SK-N-MC (cell line): Measurements from ENCODE around the gene SEPTIN1.

Source experiments
- DNase-seq: peaks from one replicate; pipeline ENCODE4 v3.0.0-alpha.2; 2011; ENCODE audit warnings: low read depth, low spot score
- H3K27ac ChIP-seq: fragments of 200-600 bp; sonication (generic); 2 replicates; pipeline ENCODE4 v1.5.1; 2016; ENCODE audit warnings: mixed run types
- H3K36me3 ChIP-seq: fragments of 200-600 bp; sonication (generic); 2 replicates; pipeline ENCODE4 v1.6.1; 2017; ENCODE audit warnings: antibody characterized with exemption, low read length, mixed read lengths; ENCODE audit not compliant: insufficient read depth
- H3K4me3 ChIP-seq: fragments of 200-600 bp; sonication (generic); 2 replicates; pipeline ENCODE4 v1.5.1; 2016
- H3K9ac ChIP-seq: fragments of 200-600 bp; sonication (generic); 2 replicates; pipeline ENCODE4 v1.8.0; 2017; ENCODE audit warnings: mixed run types, mixed read lengths; ENCODE audit not compliant: insufficient read length
- H3K9me3 ChIP-seq: fragments of 200-600 bp; sonication (generic); 2 replicates; pipeline ENCODE4 v1.6.1; 2017; ENCODE audit warnings: low read depth, mild to moderate bottlenecking, antibody characterized with exemption, low read length, moderate library complexity, mixed read lengths
- EZH2 ChIP-seq: fragments of 200-600 bp; sonication (generic); IDR thresholded peaks from one replicate; pipeline ENCODE4 v1.6.1; 2017; ENCODE audit warnings: antibody characterized with exemption
- FOXP2 ChIP-seq: optimal IDR thresholded peaks from 2 replicates; pipeline ENCODE3; 2011; ENCODE audit warnings: mild to moderate bottlenecking, moderate library complexity; ENCODE audit not compliant: insufficient read depth; ENCODE audit errors: extremely low read length, control extremely low read depth
- POLR2AphosphoS5 ChIP-seq: IDR thresholded peaks from 2 replicates; pipeline ENCODE4 v1.6.1; 2012; ENCODE audit warnings: mild to moderate bottlenecking, low read depth, low read length, borderline replicate concordance

The SEPTIN1 gene

DNA sequence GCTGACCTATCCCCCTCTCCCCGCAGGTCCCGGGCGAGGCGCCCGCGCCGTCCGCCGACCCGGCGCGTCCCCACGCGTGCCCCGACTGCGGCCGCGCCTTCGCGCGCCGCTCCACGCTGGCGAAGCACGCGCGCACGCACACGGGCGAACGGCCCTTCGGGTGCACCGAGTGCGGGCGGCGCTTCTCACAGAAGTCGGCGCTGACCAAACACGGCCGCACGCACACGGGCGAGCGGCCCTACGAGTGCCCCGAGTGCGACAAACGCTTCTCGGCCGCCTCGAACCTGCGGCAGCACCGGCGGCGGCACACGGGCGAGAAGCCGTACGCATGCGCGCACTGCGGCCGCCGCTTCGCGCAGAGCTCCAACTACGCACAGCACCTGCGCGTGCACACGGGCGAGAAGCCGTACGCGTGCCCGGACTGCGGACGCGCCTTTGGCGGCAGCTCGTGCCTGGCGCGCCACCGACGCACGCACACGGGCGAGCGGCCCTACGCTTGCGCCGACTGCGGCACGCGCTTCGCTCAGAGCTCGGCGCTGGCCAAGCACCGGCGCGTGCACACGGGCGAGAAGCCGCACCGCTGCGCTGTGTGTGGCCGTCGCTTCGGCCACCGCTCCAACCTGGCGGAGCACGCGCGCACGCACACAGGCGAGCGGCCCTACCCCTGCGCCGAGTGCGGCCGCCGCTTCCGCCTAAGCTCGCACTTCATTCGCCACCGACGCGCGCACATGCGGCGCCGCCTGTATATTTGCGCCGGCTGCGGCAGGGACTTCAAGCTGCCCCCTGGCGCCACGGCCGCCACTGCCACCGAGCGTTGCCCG is 35.4 kb upstream of the SEPTIN1 start:
- peak; percentile 39 for DNase-seq
- Histone ChIP-seq H3K36me3 (peaks cover 25% of the 10 kb centered on the region), H3K27ac (no peak overlapping the region), H3K9ac (peak overlapping the region; percentile 73), H3K4me3 (peak overlapping the region; percentile 89), H3K9me3 (no peaks in the 10 kb centered on the region)
- TF ChIP-seq FOXP2 (no peak), POLR2AphosphoS5 (peak; percentile 71; the same call in 1 of the 2 replicates)

DNA sequence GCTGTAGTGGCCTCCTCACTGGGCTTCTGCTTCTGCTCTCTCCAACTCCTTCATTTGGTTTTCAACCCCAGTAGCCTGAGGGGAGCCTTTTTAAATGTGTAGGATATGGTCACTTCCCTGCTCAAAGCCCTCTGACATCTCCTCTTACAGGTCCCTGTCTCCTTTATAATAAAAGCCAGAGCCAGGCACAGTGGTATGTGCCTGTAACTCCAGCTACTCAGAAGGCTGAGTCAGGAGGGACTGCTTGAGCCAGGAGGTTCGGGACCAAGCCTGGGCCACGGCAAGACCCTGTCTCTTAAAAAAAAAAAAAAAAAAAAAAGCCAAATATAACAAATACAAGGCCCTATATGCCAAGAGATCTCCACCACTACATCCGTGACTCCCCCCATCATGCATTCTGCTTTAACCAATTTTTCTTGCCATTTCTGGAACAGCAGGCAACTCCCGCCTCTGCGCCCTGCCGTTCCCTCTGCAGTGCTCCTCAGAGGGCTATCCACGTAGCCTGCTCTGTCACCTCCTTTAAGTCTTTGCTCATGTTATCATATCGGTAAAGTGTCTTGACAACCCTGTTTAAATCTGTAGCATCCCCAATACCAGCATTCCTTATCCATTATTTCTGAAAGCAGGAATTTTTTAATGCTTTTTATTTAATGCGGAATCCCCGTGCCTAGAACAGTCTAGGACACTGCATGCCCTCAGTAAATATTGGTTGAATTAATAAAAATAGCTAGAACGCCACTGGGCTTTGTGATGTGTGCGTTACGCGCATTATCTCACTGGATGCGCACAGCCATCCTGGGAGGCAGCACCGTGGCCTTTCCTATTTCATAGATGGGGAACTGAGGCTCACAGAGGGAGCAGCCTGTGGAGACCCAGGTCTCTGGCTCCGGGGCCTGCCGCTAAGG is 34.5 kb upstream of the SEPTIN1 start:
- H3K36me3 ChIP-seq: peaks cover 18% of the 10 kb centered on the region

DNA sequence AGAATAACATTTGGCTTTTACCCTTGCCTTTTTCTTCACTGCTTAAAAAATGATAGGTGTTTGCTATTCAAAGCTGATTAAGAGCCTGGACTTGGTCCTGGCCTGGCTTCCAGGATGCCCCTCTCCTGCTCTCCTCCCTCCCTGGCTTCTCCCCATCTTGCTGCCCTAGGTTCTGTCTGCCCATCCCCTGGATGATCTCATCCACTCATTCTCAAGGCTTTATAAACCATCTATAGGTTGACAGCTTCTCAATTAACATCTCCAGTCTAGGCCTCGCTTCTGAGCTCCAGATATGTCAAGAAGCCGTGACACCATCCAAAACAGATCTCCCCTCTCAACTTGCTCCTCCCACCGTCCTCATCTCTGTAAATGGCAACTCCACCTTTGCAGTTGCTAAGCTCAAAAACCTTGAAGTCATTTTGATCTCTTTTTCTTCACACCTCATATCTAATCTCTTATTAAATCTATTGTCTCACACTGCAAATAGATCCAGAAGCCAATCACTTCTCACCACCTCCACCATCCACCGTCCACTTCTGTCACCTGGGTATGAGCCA is 33.8 kb upstream of the SEPTIN1 start:
- no peak for DNase-seq
- H3K36me3 ChIP-seq: peaks cover 14% of the 10 kb centered on the region
- no peaks in the 10 kb centered on the region for H3K9me3 ChIP-seq
- no peak overlapping the region for H3K9ac ChIP-seq
- H3K4me3 ChIP-seq: no peak overlapping the region
- no peak overlapping the region for H3K27ac ChIP-seq
- no peak for TF ChIP-seq FOXP2
- TF ChIP-seq EZH2: no peak
- no peak for TF ChIP-seq POLR2AphosphoS5

More for the DNA sequence above, 34.5 kb upstream of the SEPTIN1 start:
- no peak for DNase-seq
- TF ChIP-seq EZH2 (no peak), POLR2AphosphoS5 (no peak), FOXP2 (no peak)
- Histone ChIP-seq H3K9me3 (no peaks in the 10 kb centered on the region), H3K4me3 (peak overlapping the region; percentile 89), H3K27ac (no peak overlapping the region), H3K9ac (peak overlapping the region; percentile 73)

GRCh38 chr16:30414159-30414558 is 31.8 kb upstream of the SEPTIN1 start:
- Histone ChIP-seq H3K27ac (no peak overlapping the region), H3K36me3 (peaks cover 10% of the 10 kb centered on the region), H3K9ac (no peak overlapping the region), H3K9me3 (no peaks in the 10 kb centered on the region), H3K4me3 (no peak overlapping the region)
- TF ChIP-seq EZH2 (no peak), FOXP2 (no peak), POLR2AphosphoS5 (no peak)
- no peak for DNase-seq

GRCh38 chr16:30413112-30413806 is 30.9 kb upstream of the SEPTIN1 start:
- Histone ChIP-seq H3K27ac (no peak overlapping the region), H3K9me3 (no peaks in the 10 kb centered on the region), H3K9ac (no peak overlapping the region), H3K36me3 (peaks cover 10% of the 10 kb centered on the region), H3K4me3 (no peak overlapping the region)
- no peak for TF ChIP-seq EZH2
- TF ChIP-seq POLR2AphosphoS5: no peak
- DNase-seq: no peak

DNA sequence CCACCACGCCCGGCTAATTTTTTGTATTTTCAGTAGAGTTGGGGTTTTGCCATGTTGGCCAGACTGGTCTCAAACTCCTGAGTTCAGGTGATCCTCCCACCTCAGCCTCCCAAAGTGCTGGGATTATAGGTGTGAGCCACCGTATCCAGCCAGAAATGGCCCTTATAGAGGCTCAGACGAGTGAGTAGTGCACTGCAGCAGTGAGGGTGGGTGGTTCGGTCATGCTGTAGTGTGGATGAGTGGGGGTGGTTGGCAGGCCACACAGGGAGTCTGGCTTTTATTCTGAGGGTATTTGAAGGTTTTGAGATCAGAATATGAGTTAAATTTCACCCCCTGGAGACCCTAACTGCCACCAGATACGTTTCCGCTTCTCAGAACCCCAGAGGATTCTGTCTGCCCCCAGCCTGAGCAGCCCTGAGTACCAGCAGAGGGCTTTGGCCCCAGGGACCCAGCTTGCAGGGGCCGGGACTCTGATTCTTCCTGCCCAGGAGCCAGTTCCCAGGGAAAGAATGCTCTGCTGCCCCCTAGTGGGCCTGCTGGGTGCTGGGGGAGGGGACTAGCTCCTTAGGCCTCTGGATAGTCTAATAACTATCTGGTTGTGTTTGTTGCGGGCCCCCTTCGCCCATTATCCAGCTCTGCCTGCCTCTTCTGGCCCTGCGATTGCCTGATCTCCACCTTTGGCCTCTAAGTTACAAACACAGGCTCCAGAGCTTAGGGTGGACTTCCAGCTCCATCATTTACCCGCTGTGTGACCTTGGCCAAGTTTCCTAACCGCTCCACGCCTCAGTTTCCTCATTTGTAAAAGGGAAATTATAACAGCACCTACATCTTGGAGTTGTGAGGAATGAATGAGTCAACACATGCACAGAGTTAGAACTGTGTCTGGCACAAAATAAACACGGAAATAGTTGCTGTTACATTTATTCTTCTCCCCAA is 27.0 kb upstream of the SEPTIN1 start:
- Histone ChIP-seq H3K9me3 (no peaks in the 10 kb centered on the region), H3K36me3 (peaks cover 10% of the 10 kb centered on the region), H3K9ac (no peak overlapping the region), H3K27ac (no peak overlapping the region), H3K4me3 (0 out of 2 replicates have a peak overlapping the region, but pooled peaks have one; percentile 5)
- TF ChIP-seq EZH2 (no peak), FOXP2 (no peak), POLR2AphosphoS5 (no peak)
- peak; percentile 47 for DNase-seq
